B cell (primary cell): ENCODE data around the gene GTF3C5.

Experiments used
- CTCF ChIP-seq: fragments of 200-600 bp; IDR thresholded peaks from one replicate; pipeline ENCODE4 v1.8.0; 2022; ENCODE audit warnings: antibody characterized with exemption, mild to moderate bottlenecking
- EZH2 ChIP-seq: IDR thresholded peaks from 2 replicates; pipeline ENCODE4 v1.6.1; 2012; ENCODE audit warnings: borderline replicate concordance, low read depth, mild to moderate bottlenecking, moderate library complexity, low read length; ENCODE audit not compliant: insufficient read depth, poor library complexity, severe bottlenecking

- no peak for TF ChIP-seq EZH2
- TF ChIP-seq CTCF = no peak
Observed at GRCh38 chr9:133037775-133038515, 7.1 kb downstream of the GTF3C5 start.
